GM18868 (cell line): Measurements from ENCODE around the gene CSTF3.
"Not testable (repeated sequence)": the region's sequence is repeated elsewhere in the genome, so short reads cannot be mapped to it uniquely, and the experiment has no call there.

Source experiments
- ATAC-seq: cut with Tn5 transposase; IDR thresholded peaks from one replicate; pipeline ENCODE4 v1.9.1; 2021; ENCODE audit warnings: mild to moderate bottlenecking, moderate library complexity; ENCODE audit not compliant: unreplicated experiment

The CSTF3 gene

GRCh38 chr11:33161120-33162005 lies at the start of gene CSTF3:
Gene CSTF3 (minus strand): TSS chr11:33161480. CDS start chr11:33161325, 155 bp downstream.
- peak; percentile 92 for ATAC-seq

DNA sequence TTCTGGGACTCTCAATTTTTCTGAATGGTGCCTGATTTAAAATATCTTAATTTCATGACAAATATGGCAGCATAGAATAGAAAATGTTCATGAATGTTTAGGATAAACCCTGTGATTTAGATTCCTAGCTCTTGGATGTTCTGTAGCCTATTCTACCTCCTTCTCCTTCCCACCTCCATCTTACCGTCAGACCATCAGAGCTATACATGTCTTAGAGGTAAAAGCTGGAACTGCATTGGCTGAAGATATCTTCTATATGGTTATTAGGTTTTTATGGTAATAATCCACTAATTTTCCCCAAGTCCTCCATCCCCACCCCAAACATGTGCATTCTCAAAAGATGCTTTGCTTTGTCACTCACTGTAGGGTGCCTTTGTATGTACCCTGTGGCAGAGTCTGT lies 46.9 kb upstream of the CSTF3 start:
- ATAC-seq, result no peak

GRCh38 chr11:33207408-33207985 lies 46.2 kb upstream of the CSTF3 start:
- ATAC-seq, result no peak

DNA sequence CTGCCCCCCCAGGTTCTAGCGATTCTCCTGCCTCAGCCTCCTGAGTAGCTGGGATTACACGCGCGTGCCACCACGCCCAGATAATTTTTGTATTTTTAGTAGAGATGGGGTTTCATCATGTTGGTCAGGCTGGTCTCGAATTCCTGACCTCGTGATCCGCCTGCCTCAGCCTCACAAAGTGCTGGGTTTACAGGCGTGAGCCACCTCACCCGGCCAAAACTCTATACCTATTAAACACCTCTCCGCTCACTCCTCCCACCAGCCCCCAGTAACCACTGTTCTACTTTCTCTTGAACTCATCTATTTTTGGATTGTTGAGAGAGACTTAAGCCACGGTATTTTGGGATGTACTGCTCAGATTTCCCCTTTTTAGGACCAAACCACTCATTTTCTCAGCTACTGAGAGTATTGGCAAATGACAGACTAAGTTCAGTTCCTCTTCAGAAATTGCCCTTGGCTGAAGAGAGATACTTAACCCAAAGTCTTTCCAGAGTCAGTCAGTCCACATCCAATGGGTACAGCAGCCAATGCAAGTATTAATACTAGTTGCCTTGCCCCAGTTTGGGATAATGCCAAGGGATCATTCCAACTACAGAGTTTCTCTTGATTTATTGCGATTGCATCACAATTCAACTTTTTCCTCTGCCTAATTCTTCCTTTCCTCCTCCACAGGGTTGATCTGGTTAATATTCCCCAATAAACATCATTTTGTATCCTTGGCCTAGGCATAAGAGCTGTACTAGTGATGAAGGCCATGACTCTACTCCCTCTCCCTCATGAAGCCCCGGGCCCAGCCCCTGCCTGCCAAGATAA lies 36.8 kb upstream of the CSTF3 start:
- ATAC-seq, result no peak

DNA sequence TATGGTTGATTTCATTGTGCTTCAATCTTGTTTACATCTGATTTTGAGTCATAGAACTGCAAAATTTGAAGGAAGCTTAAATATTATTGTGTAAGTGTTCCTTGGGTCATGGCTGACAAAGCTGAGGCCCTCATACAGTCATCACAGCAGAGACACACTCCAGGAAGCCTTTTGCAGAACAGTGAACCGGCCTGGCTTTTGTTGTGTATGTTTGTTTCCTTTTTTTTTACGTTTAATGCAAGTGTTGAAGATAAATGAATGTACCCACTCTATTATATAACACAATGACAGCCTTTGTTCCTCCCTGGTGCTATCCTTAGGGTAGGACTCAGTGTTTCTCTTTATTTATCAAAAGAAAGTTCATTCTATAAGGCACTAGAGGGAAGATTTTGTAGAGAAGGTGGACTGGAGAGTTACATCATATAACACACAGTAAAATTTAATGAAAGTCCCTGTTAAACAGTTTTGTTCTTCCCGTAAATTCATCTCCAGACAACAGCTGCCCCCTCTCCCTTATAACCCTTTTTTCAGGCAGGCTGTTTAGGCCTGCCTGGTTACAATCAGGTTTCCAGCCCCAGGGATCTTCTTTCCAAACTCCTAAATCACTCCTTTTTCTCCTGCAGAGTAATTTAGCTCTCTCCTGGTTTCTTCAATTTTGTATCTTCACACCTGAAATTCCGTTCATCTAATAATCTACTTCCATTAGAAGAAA lies 34.3 kb upstream of the CSTF3 start:
- ATAC-seq, result no peak

DNA sequence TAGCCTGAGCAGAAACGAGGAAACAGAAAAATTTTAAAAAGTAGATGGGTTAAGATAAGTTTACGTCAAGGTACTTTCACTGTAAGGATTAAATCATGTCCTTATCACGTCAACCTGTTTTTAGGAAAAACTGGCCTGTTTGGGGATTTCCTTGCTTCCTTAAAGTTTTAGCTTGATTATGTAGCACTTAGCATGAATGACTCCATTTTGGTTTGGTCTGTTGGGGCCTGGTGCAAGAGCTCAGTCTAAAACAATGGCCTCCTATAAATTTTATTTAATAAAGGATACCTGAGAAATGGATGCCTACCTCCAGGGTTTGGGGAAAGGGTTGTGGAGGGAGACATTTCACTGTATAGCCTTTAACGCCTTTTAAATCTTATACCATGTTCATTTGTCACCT lies 33.2 kb upstream of the CSTF3 start:
- no peak for ATAC-seq

- no peak for ATAC-seq
These were observed 30.2 kb upstream of the CSTF3 start for GRCh38 chr11:33191467-33191866.

- no peak for ATAC-seq
These were observed 26.9 kb upstream of the CSTF3 start for GRCh38 chr11:33187998-33188722.

- ATAC-seq, result no peak
These were observed 24.5 kb upstream of the CSTF3 start for GRCh38 chr11:33185756-33186155.

DNA sequence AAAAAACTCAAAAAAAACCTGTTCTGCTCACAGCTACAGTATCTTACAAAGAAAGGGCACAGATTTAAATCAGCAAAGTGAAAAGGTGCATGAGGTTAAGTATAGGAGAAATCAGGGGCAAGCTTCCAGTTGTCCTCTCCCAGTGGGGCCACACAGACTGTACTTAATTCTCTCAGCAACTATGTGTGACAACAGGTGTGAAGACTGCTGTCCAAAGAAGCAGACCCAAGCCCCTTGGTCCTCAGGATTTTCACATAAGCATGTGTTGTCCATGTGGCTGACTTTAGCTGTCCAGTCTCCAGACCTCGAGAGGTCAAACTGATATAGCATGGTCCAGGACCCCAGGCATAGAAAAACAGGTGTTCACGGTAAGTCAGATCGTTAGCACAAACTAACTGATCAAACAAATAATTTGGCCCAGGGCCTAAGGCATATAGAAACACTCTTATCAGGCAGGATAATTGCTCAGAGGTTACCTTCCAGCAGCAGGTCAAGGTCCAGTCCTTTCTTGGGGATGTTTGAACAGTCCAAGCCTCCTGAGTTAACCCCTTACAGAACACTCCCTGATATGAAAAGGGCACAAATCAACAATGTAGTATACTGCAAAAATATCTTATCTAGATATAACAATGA lies 21.1 kb upstream of the CSTF3 start:
- no peak for ATAC-seq

- no peak for ATAC-seq
These were observed 18.1 kb upstream of the CSTF3 start for GRCh38 chr11:33179348-33179803.

DNA sequence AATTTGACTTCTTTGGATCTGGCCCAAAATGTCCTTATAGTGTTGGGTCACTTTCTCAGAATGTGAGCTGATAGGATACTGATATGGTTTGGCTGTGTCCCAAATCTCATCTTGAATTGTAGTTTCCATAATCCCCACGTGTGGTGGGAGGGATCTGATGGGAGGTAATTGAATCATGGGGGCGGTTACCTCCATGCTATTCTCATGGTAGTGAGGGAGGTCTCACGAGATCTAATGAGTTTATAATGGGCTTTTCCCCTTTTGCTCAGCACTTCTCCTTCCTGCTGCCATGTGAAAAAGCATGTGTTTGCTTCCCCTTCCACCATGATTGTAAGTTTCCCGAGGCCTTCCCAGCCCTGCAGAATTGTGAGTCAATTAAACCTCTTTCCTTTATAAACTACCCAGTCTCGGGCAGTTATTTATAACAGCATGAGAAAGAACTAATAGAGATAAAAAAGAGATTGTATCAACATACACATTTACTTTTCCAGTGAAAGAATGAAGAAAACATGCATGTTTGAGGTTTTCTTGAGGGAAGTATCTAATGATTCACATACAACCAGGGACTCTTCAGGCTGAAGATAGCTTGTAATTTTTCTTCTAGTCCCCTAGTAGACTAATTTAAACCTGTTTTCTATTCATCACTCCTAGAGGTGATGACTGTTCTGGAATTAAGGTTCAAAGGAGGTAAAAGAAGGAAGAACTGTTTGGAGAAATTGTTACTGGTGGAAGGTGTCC lies 17.3 kb upstream of the CSTF3 start:
- ATAC-seq, result no peak

DNA sequence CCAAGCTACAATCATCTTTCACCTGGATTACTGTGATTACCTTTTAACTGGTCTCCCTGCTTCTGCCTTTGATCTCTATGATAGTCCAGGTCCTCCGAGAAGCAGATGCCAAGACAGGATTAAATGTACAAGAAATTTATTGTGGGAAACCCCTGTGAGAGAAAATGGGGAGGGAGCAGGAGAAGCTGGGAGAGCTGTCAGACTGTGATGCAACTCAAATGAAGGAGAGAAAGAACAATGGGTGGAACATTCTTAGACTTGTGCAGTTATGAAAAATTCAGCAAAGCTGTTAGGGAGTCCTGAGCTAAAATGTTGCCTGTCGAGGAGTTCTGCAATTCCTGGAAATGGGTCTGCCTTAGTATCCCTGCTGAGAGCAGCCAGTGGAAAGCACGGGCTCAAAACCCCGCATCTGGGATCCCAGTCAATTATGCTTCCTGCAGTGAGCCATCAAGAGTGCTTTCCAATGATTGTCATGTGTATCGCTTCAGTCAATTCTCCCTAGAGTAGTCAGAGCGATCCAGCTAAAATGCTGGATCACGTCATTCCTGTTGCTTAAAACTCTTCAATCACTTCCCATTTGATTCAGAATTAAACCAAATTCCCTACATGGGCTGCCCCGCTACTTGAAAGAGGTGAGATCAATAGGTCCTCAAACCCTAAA lies 16.5 kb upstream of the CSTF3 start:
- no peak for ATAC-seq

- not testable (repeated sequence) for ATAC-seq
These were observed 15.5 kb upstream of the CSTF3 start for GRCh38 chr11:33176760-33177159.

- no peak for ATAC-seq
These were observed 11.7 kb upstream of the CSTF3 start for GRCh38 chr11:33172996-33173395.

GRCh38 chr11:33172345-33172744 lies 11.1 kb upstream of the CSTF3 start:
- ATAC-seq, result no peak

DNA sequence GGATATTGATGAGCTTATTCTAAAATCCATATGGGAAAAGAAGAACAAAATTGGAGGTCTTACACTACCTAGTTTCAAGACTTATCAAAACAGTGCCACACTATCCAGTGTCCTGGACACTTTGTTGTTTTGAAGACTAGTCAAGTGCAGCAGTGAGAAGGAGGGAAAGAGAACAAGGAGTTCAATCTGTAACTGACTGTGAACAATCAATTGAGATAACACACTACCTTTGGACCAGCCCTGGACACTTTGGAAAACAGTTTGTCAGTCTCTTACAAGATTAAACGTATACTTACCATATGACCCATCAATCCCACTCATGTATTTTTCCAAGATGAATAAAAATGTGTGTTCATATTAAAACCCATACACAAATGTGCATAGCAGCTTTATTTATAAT lies 10.0 kb upstream of the CSTF3 start:
- no peak for ATAC-seq

DNA sequence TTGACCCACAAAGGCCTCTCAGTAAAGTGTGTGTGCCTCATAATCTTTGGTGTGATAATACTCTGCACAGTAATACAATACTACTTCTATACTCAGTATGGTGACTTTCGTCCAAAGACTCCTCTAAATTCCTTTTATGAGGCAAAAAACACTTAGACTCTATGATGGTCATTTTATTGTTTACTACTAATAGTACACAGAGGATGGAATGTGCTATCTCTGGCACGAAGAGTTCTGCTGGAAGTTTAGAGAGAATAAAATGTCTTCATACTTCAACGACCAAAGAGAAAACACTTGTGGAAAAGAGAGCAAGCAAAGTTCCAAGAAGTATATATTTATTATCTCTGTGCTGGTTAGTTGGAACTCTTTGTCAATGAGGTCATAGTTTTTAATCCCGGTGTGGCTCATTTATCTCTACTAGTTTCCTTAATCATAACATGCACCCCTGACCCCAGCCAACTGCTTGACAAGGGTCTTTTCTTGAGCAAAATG lies 7.5 kb upstream of the CSTF3 start:
- ATAC-seq, result no peak
